HUES64 (cell line): ENCODE results near the gene CFD.
"Not testable (repeated sequence)": the region's sequence is repeated elsewhere in the genome, so short reads cannot be mapped to it uniquely, and the experiment has no call there.

ENCODE experiments used
- H3K27ac ChIP-seq: 2 replicates; pipeline ENCODE4 v1.7.0; 2013; ENCODE audit warnings: low read depth, low read length, inconsistent platforms
- H3K27me3 ChIP-seq: 2 replicates; pipeline ENCODE4 v1.6.1; 2013; ENCODE audit warnings: mild to moderate bottlenecking, low read length; ENCODE audit not compliant: insufficient read depth
- H3K36me3 ChIP-seq: 2 replicates; pipeline ENCODE4 v1.6.1; 2013; ENCODE audit warnings: mild to moderate bottlenecking, low read length; ENCODE audit not compliant: insufficient read depth
- H3K4me1 ChIP-seq: 2 replicates; pipeline ENCODE4 v1.6.1; 2013; ENCODE audit warnings: mild to moderate bottlenecking, low read length, moderate library complexity; ENCODE audit not compliant: insufficient read depth
- H3K4me3 ChIP-seq: 2 replicates; pipeline ENCODE4 v1.5.1; 2013; ENCODE audit warnings: mild to moderate bottlenecking, low read length, moderate library complexity
- H3K9ac ChIP-seq: 2 replicates; pipeline ENCODE4 v1.6.1; 2013; ENCODE audit warnings: mild to moderate bottlenecking, low read depth, low read length
- H3K9me3 ChIP-seq: 2 replicates; pipeline ENCODE4 v1.6.1; 2013; ENCODE audit warnings: low read depth, low read length; ENCODE audit not compliant: insufficient read depth
- WGBS: fragments of 150-250, 120-280 bp; methylation state at CpG from one replicate; pipeline ENCODE4 v1.1.7; 2013; ENCODE audit warnings: missing lambda C conversion rate; 5-methylcytosine and 5-hydroxymethylcytosine counted together

Gene CFD

GRCh38 chr19:827710-828321, 31.6 kb upstream of the CFD start, which contains the start of gene AZU1:
AZU1 (plus strand) TSS chr19:827837; CDS start chr19:827847, 10 bp downstream.
- Histone ChIP-seq H3K9me3 (no peaks in the 10 kb centered on the region), H3K36me3 (no peaks in the 10 kb centered on the region), H3K27ac (no peak within 1 kb of the TSS), H3K4me1 (peaks cover 5% of the 10 kb centered on the region; the same call in 1 of the 2 replicates), H3K9ac (no peak within 1 kb of the TSS), H3K27me3 (no peaks in the 10 kb centered on the region), H3K4me3 (no peak within 1 kb of the TSS)
- 87% methylated on average over 33 of the region's 33 CpGs for WGBS

- H3K27ac ChIP-seq, result no peak overlapping the region
- H3K4me3 ChIP-seq, result no peak overlapping the region
- no peaks in the 10 kb centered on the region for H3K9me3 ChIP-seq
- H3K27me3 ChIP-seq, result no peaks in the 10 kb centered on the region
- H3K4me1 ChIP-seq, result no peaks in the 10 kb centered on the region
- H3K36me3 ChIP-seq, result no peaks in the 10 kb centered on the region
- WGBS, result 82% methylated on average over 18 of the region's 18 CpGs
- H3K9ac ChIP-seq, result no peak overlapping the region
Measured at GRCh38 chr19:829129-829758, 30.2 kb upstream of the CFD start.

- 82% methylated on average over 38 of the region's 38 CpGs for WGBS
- H3K9ac ChIP-seq, result no peak overlapping the region
- H3K4me3 ChIP-seq, result no peak overlapping the region
- H3K27ac ChIP-seq, result no peak overlapping the region
- no peaks in the 10 kb centered on the region for H3K36me3 ChIP-seq
- H3K9me3 ChIP-seq, result no peaks in the 10 kb centered on the region
- H3K27me3 ChIP-seq, result no peaks in the 10 kb centered on the region
- H3K4me1 ChIP-seq, result no peaks in the 10 kb centered on the region
Measured at GRCh38 chr19:831407-832369, 27.8 kb upstream of the CFD start.

- no peak overlapping the region for H3K27ac ChIP-seq
Measured at GRCh38 chr19:834216-834615, 25.2 kb upstream of the CFD start.

GRCh38 chr19:835210-835810, 24.2 kb upstream of the CFD start:
- Histone ChIP-seq H3K4me1 (no peaks in the 10 kb centered on the region), H3K9ac (no peak overlapping the region), H3K9me3 (no peaks in the 10 kb centered on the region), H3K36me3 (no peaks in the 10 kb centered on the region), H3K4me3 (no peak overlapping the region), H3K27me3 (no peaks in the 10 kb centered on the region), H3K27ac (no peak overlapping the region)
- WGBS, result 92% methylated on average over 31 of the region's 36 CpGs

More at GRCh38 chr19:834216-834615, 25.2 kb upstream of the CFD start:
- H3K36me3 ChIP-seq, result no peaks in the 10 kb centered on the region
- H3K4me1 ChIP-seq, result no peaks in the 10 kb centered on the region
- H3K27me3 ChIP-seq, result no peaks in the 10 kb centered on the region
- WGBS, result 92% methylated on average over 24 of the region's 24 CpGs
- no peaks in the 10 kb centered on the region for H3K9me3 ChIP-seq
- no peak overlapping the region for H3K9ac ChIP-seq
- H3K4me3 ChIP-seq, result no peak overlapping the region

GRCh38 chr19:840519-841206, 18.8 kb upstream of the CFD start, which contains the start of gene PRTN3:
PRTN3 (plus strand) TSS chr19:840999; CDS start chr19:841009, 10 bp downstream.
- 85% methylated on average over 24 of the region's 24 CpGs for WGBS
- Histone ChIP-seq H3K9me3 (no peaks in the 10 kb centered on the region), H3K4me3 (no peak within 1 kb of the TSS), H3K27me3 (peaks cover 23% of the 10 kb centered on the region), H3K4me1 (no peaks in the 10 kb centered on the region), H3K27ac (no peak within 1 kb of the TSS), H3K9ac (no peak within 1 kb of the TSS), H3K36me3 (no peaks in the 10 kb centered on the region)

- H3K4me3 ChIP-seq, result not testable (repeated sequence)
Measured at GRCh38 chr19:842802-843179, 16.7 kb upstream of the CFD start.

GRCh38 chr19:843180-843835, 16.2 kb upstream of the CFD start:
- Histone ChIP-seq H3K27ac (no peak overlapping the region), H3K4me3 (peak overlapping the region; percentile 36), H3K36me3 (no peaks in the 10 kb centered on the region), H3K9ac (no peak overlapping the region), H3K27me3 (peaks cover 23% of the 10 kb centered on the region), H3K4me1 (no peaks in the 10 kb centered on the region), H3K9me3 (no peaks in the 10 kb centered on the region)
- WGBS, result 7% methylated on average over 46 of the region's 46 CpGs

More at GRCh38 chr19:842802-843179, 16.7 kb upstream of the CFD start:
- 93% methylated on average over 7 of the region's 7 CpGs for WGBS
- H3K9me3 ChIP-seq, H3K27ac ChIP-seq, H3K36me3 ChIP-seq, H3K4me1 ChIP-seq, H3K9ac ChIP-seq: not testable (repeated sequence)
- peaks cover 23% of the 10 kb centered on the region for H3K27me3 ChIP-seq

- H3K36me3 ChIP-seq, result no peaks in the 10 kb centered on the region
- no peaks in the 10 kb centered on the region for H3K9me3 ChIP-seq
- no peaks in the 10 kb centered on the region for H3K4me1 ChIP-seq
- 9% methylated on average over 55 of the region's 70 CpGs for WGBS
- H3K27ac ChIP-seq, result no peak overlapping the region
- peak overlapping the region; percentile 36 for H3K4me3 ChIP-seq
- H3K27me3 ChIP-seq, result peaks cover 23% of the 10 kb centered on the region
- H3K9ac ChIP-seq, result no peak overlapping the region
Measured at GRCh38 chr19:843836-844545, 15.5 kb upstream of the CFD start.

GRCh38 chr19:844546-844971, 14.9 kb upstream of the CFD start:
- Histone ChIP-seq H3K4me1 (no peaks in the 10 kb centered on the region), H3K36me3 (no peaks in the 10 kb centered on the region), H3K27me3 (peaks cover 23% of the 10 kb centered on the region), H3K27ac (no peak overlapping the region), H3K9me3 (no peaks in the 10 kb centered on the region), H3K4me3 (no peak overlapping the region), H3K9ac (no peak overlapping the region)
- WGBS, result 59% methylated on average over 11 of the region's 11 CpGs
